Esophagus muscularis mucosa (tissue), 3 donors: Measurements from ENCODE around the gene RBMS1.

Experiments used
- POLR2A ChIP-seq: fragments of 450-650 bp; IDR thresholded peaks from one replicate; pipeline ENCODE4 v1.6.1; 2017; ENCODE audit warnings: antibody characterized with exemption, moderate library complexity, mild to moderate bottlenecking, low read depth
- POLR2AphosphoS5 ChIP-seq, 2 donors: sonication (generic); formaldehyde crosslinking; IDR thresholded peaks; one replicate each; pipeline ENCODE4 v1.6.1; 2017; ENCODE audit warnings: antibody characterized with exemption in 2 of 2
- TF ChIP-seq, protein P1 (sequence below), 3 experiments: fragments of 200-600 bp in 2 of 3; fragments of 450-650 bp in 1 of 3; sonication (generic) in 2 of 3; IDR thresholded peaks; one replicate each; pipeline ENCODE4 v1.5.1; 2017 to 2019; ENCODE audit warnings: antibody characterized with exemption in 3 of 3, mild to moderate bottlenecking in 2 of 3, moderate library complexity in 1 of 3

- TF ChIP-seq, protein P1, sequence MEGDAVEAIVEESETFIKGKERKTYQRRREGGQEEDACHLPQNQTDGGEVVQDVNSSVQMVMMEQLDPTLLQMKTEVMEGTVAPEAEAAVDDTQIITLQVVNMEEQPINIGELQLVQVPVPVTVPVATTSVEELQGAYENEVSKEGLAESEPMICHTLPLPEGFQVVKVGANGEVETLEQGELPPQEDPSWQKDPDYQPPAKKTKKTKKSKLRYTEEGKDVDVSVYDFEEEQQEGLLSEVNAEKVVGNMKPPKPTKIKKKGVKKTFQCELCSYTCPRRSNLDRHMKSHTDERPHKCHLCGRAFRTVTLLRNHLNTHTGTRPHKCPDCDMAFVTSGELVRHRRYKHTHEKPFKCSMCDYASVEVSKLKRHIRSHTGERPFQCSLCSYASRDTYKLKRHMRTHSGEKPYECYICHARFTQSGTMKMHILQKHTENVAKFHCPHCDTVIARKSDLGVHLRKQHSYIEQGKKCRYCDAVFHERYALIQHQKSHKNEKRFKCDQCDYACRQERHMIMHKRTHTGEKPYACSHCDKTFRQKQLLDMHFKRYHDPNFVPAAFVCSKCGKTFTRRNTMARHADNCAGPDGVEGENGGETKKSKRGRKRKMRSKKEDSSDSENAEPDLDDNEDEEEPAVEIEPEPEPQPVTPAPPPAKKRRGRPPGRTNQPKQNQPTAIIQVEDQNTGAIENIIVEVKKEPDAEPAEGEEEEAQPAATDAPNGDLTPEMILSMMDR (IDR thresholded peaks at IDR 0.05), result no peak
- TF ChIP-seq POLR2A (no peak), POLR2AphosphoS5 (IDR thresholded peaks at IDR 0.05) (no peak)
Measured at GRCh38 chr2:160411167-160411566, 82.4 kb downstream of the RBMS1 start.
